Measurements from ENCODE around the gene TRAF7.
"Not testable (repeated sequence)": the region's sequence is repeated elsewhere in the genome, so short reads cannot be mapped to it uniquely, and the experiment has no call there.

- TF ChIP-seq, protein P1, sequence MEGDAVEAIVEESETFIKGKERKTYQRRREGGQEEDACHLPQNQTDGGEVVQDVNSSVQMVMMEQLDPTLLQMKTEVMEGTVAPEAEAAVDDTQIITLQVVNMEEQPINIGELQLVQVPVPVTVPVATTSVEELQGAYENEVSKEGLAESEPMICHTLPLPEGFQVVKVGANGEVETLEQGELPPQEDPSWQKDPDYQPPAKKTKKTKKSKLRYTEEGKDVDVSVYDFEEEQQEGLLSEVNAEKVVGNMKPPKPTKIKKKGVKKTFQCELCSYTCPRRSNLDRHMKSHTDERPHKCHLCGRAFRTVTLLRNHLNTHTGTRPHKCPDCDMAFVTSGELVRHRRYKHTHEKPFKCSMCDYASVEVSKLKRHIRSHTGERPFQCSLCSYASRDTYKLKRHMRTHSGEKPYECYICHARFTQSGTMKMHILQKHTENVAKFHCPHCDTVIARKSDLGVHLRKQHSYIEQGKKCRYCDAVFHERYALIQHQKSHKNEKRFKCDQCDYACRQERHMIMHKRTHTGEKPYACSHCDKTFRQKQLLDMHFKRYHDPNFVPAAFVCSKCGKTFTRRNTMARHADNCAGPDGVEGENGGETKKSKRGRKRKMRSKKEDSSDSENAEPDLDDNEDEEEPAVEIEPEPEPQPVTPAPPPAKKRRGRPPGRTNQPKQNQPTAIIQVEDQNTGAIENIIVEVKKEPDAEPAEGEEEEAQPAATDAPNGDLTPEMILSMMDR (conservative IDR thresholded peaks at IDR 0.05), result not testable (repeated sequence)
- not testable (repeated sequence) for TF ChIP-seq EZH2 (IDR thresholded peaks at IDR 0.05; ENCODE audit: low read depth)
Observed at GRCh38 chr16:2112539-2113106, 43.0 kb upstream of the TRAF7 start.

All from PC-9 (cell line).